Skeletal muscle tissue (tissue), 4 donors: Measurements from ENCODE around the gene BTBD1. TPM values are rescaled to one million over a fixed set of nuclear protein-coding genes. Genes with fewer than 3 reads are reported as not detected.
"Not testable (repeated sequence)": the region's sequence is repeated elsewhere in the genome, so short reads cannot be mapped to it uniquely, and the experiment has no call there.

Source experiments
- H3K27ac ChIP-seq: one replicate; pipeline ENCODE4 v1.7.0; 2013; ENCODE audit warnings: mild to moderate bottlenecking, low read depth, low read length, inconsistent platforms
- H3K27me3 ChIP-seq, 3 donors: one replicate each; pipeline ENCODE4 v1.7.0; 2013; ENCODE audit warnings: low read length in 3 of 3; ENCODE audit not compliant: control insufficient read depth in 3 of 3, insufficient read depth in 3 of 3
- H3K36me3 ChIP-seq, 3 donors: one replicate each; pipeline ENCODE4 v1.7.0; 2013; ENCODE audit warnings: low read length in 3 of 3; ENCODE audit not compliant: control insufficient read depth in 3 of 3, insufficient read depth in 3 of 3
- H3K4me1 ChIP-seq, 3 donors: one replicate each; pipeline ENCODE4 v1.7.0; 2013; ENCODE audit warnings: low read length in 3 of 3, mild to moderate bottlenecking in 3 of 3; ENCODE audit not compliant: control insufficient read depth in 3 of 3, insufficient read depth in 3 of 3
- H3K4me3 ChIP-seq, 3 donors: one replicate each; pipeline ENCODE4 v1.7.0; 2013; ENCODE audit warnings: low read length in 3 of 3
- H3K9ac ChIP-seq, 3 donors: one replicate each; pipeline ENCODE4 v1.7.0; 2013; ENCODE audit warnings: low read length in 3 of 3, mild to moderate bottlenecking in 3 of 3, moderate library complexity in 2 of 3, low read depth in 1 of 3
- H3K9me3 ChIP-seq, 3 donors: one replicate each; pipeline ENCODE4 v1.7.0; 2013; ENCODE audit warnings: low read length in 3 of 3; ENCODE audit not compliant: control insufficient read depth in 3 of 3
- total RNA-seq: library from RNA; depleted of rRNA; stranded (reverse); fragments of >200 nt; gene quantifications from one replicate; pipeline ENCODE4 v1.2.3, GENCODE V29; 2014
- donor health status: Osteomylitis.

BTBD1 gene
- total RNA-seq, 1 donor from 2014 or later, result 99.7 TPM

GRCh38 chr15:83000672-83001031, 66.4 kb downstream of the BTBD1 start:
- not testable (repeated sequence) for H3K4me1 ChIP-seq, H3K27ac ChIP-seq, H3K27me3 ChIP-seq, H3K9me3 ChIP-seq, H3K36me3 ChIP-seq
- Histone ChIP-seq H3K9ac (peak overlapping the region in 2 of 3 donors; percentile 18 to 74), H3K4me3 (peak overlapping the region in 1 of 3 donors; percentile 44)

GRCh38 chr15:82999905-83000671, 67.0 kb downstream of the BTBD1 start:
- Histone ChIP-seq H3K4me1 (peaks cover 0 to 9% (median 6%) of the 10 kb centered on the region in 3 donors), H3K9ac (peak overlapping the region; percentile 18 to 80 (median 74)), H3K27ac (peak overlapping the region; percentile 64), H3K4me3 (peak overlapping the region; percentile 44 to 67 (median 66)), H3K9me3 (no peaks in the 10 kb centered on the region), H3K36me3 (peaks cover 0 to 4% (median 2%) of the 10 kb centered on the region in 3 donors), H3K27me3 (no peaks in the 10 kb centered on the region)

- Histone ChIP-seq H3K9ac (peak overlapping the region in 1 of 3 donors; percentile 18), H3K9me3 (no peaks in the 10 kb centered on the region), H3K27me3 (no peaks in the 10 kb centered on the region), H3K4me3 (no peak overlapping the region), H3K36me3 (no peaks in the 10 kb centered on the region), H3K4me1 (peaks cover 0 to 9% (median 6%) of the 10 kb centered on the region in 3 donors), H3K27ac (no peak overlapping the region)
Observed at GRCh38 chr15:82999426-82999825, 67.6 kb downstream of the BTBD1 start.

- Histone ChIP-seq H3K9ac (no peak overlapping the region), H3K4me1 (peaks cover 0 to 9% (median 6%) of the 10 kb centered on the region in 3 donors), H3K27me3 (no peaks in the 10 kb centered on the region), H3K36me3 (no peaks in the 10 kb centered on the region), H3K9me3 (no peaks in the 10 kb centered on the region), H3K27ac (no peak overlapping the region), H3K4me3 (no peak overlapping the region)
Observed at GRCh38 chr15:82995938-82996337, 71.1 kb downstream of the BTBD1 start.

GRCh38 chr15:82995076-82995475, 72.0 kb downstream of the BTBD1 start:
- Histone ChIP-seq H3K4me3 (no peak overlapping the region), H3K9me3 (no peaks in the 10 kb centered on the region), H3K4me1 (peaks cover 0 to 7% (median 4%) of the 10 kb centered on the region in 3 donors), H3K9ac (no peak overlapping the region), H3K36me3 (peaks cover 0 to 3% (median 3%) of the 10 kb centered on the region in 3 donors), H3K27me3 (no peaks in the 10 kb centered on the region), H3K27ac (no peak overlapping the region)

- Histone ChIP-seq H3K9me3 (no peaks in the 10 kb centered on the region), H3K36me3 (peaks cover 1 to 16% (median 15%) of the 10 kb centered on the region in 3 donors), H3K4me1 (no peaks in the 10 kb centered on the region), H3K27me3 (no peaks in the 10 kb centered on the region), H3K4me3 (no peak overlapping the region), H3K9ac (no peak overlapping the region), H3K27ac (no peak overlapping the region)
Observed at GRCh38 chr15:82993144-82993543, 73.9 kb downstream of the BTBD1 start.

GRCh38 chr15:82992436-82992998, 74.5 kb downstream of the BTBD1 start:
- Histone ChIP-seq H3K4me3 (no peak overlapping the region), H3K27ac (no peak overlapping the region), H3K4me1 (no peaks in the 10 kb centered on the region), H3K9ac (no peak overlapping the region), H3K27me3 (no peaks in the 10 kb centered on the region), H3K36me3 (peaks cover 5 to 22% (median 16%) of the 10 kb centered on the region in 3 donors), H3K9me3 (no peaks in the 10 kb centered on the region)

- Histone ChIP-seq H3K27ac (peak overlapping the region; percentile 83), H3K9me3 (no peaks in the 10 kb centered on the region), H3K36me3 (peaks cover 5 to 22% (median 16%) of the 10 kb centered on the region in 3 donors), H3K4me3 (peak overlapping the region; percentile 82 to 100 (median 100)), H3K27me3 (no peaks in the 10 kb centered on the region), H3K9ac (peak overlapping the region; percentile 89 to 99 (median 97)), H3K4me1 (peaks cover 12 to 18% (median 14%) of the 10 kb centered on the region in 3 donors)
Observed at GRCh38 chr15:82986442-82986780, 80.6 kb downstream of the BTBD1 start.

- Histone ChIP-seq H3K4me3 (peak within 1 kb of the TSS; percentile 82 to 100 (median 100)), H3K36me3 (peaks cover 5 to 22% (median 16%) of the 10 kb centered on the region in 3 donors), H3K27me3 (no peaks in the 10 kb centered on the region), H3K4me1 (peaks cover 12 to 18% (median 14%) of the 10 kb centered on the region in 3 donors), H3K9ac (peak within 1 kb of the TSS; percentile 89 to 99 (median 97)), H3K9me3 (no peaks in the 10 kb centered on the region), H3K27ac (peak within 1 kb of the TSS; percentile 83)
Observed at GRCh38 chr15:82985688-82986441, 81.2 kb downstream of the BTBD1 start, which contains the start of gene RAMAC. TSS of gene RAMAC (plus strand) at chr15:82986210. CDS start at chr15:82989019, 2,809 bp downstream.
